ENCODE measurements around the gene TCF7. TPM values are rescaled to one million over a fixed set of nuclear protein-coding genes. Genes with fewer than 3 reads are reported as not detected.

Gene TCF7
- polyA plus RNA-seq, 4 donors, result 3.6 to 17.2 (median 12.9) TPM

DNA sequence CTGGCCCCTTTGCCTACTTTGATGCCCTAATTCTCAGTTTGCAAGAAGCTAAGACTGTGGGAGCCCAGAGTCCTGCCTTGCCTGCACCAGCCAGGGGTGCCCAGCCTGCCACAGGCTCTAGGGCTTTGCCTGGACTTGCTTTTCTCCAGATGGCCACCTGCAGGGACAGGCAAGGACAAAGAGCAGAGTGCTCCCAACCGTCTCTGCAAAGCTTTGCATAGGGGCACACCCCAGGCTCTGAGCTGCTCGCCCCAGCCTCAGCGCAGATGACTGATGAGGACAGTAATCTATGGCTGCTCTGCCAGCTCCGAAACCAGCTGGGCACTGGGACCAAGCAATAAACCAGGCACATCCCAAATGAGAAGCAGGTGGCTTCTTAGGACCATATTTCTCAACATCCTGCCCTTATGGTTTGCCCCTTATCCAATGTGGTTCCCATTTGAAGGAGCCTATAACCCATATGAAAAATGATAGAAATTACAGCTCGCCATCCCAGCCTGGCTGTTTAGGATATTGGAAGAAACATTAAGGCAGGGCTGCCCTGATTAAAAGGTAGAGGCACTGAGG is 25.4 kb upstream of the TCF7 start:
- DNase-seq (ENCODE audit: low read depth in 4 of 4, low spot score in 3 of 4), result no peak

DNA sequence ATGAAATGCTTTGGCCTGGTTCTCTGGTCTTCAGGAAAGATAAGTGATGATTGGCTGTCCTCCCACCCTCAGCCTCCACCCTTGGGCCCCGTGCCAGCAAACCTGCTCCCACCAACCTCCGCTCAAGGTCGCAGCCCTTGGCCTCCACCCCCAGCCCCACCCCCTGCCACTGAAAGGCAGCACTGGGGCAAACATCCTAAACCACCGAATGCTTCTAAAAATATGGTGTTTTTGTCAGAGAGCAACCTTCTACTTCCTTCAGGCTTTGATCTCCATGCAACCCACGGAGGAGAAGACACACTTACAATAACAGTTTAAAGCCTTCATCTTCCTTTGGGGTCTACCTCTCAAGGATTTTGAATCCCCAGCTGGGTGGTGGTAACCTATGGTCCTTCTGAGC is 24.0 kb upstream of the TCF7 start:
- DNase-seq (ENCODE audit: low read depth in 4 of 4, low spot score in 3 of 4), result no peak

GRCh38 chr5:134091626-134092121 is 22.8 kb upstream of the TCF7 start:
- no peak for DNase-seq (ENCODE audit: low read depth in 4 of 4, low spot score in 3 of 4)

DNA sequence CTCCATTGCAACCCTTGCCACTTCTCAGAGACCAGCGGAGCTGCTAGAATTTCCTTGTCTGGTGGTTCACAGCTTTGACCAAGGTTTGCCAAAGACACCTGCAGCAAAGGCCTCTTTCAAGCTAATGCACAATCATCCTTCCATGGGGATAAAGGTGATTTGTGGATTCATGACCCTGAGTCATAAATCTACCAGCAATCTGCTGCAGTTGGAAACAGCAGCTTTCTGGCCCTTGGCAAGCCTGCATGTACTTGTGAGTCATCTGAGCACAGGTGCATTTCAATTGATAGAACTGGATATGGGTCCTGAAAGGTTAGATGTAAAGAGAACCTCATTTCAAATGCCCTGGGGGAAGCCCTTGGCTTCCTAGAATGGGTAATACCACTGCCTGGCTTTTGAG is 21.6 kb upstream of the TCF7 start:
- DNase-seq (ENCODE audit: low read depth in 4 of 4, low spot score in 3 of 4), result no peak

DNA sequence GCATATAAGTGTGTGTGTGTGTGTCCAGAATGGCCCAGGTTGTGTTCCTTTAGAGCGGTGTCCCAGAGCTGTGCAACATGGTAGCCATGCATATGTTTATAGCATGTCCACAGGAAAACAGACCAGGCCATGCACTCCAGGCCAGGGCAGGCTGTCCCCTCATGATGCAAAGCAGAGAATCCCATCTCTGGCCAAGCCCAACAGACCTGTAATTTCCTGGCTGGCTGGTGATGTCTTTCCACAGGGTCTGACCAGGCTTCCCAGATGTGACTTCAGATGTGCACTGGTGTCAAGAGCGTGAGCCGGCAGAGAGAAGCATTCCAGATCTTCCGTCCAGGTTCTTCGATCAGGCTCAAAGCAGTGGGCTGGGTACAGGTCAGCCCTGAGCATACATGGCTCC is 21.1 kb upstream of the TCF7 start:
- DNase-seq (ENCODE audit: low read depth in 4 of 4, low spot score in 3 of 4), result no peak

DNA sequence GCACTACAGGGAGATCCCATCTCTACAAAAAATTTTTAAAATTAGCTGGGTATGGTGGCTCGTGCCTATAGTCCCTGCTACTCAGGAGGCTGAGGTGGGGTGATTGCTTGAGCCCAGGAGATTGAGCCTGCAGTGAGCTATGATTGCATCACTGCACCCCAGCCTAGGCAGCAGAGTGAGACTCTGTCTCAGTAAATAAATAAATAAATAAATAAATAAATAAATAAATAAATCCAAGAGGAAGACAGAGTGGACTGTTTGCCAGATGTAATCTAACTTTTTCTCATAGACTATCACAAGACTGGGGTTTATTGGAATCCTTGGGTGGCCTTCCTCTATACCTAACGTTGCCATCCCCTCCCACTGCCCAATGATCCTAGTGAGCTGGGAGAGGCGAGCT is 19.2 kb upstream of the TCF7 start:
- DNase-seq (ENCODE audit: low read depth in 4 of 4, low spot score in 3 of 4), result no peak

- no peak for DNase-seq (ENCODE audit: low read depth in 4 of 4, low spot score in 3 of 4)
Measured at GRCh38 chr5:134095887-134096589, 18.4 kb upstream of the TCF7 start.

DNA sequence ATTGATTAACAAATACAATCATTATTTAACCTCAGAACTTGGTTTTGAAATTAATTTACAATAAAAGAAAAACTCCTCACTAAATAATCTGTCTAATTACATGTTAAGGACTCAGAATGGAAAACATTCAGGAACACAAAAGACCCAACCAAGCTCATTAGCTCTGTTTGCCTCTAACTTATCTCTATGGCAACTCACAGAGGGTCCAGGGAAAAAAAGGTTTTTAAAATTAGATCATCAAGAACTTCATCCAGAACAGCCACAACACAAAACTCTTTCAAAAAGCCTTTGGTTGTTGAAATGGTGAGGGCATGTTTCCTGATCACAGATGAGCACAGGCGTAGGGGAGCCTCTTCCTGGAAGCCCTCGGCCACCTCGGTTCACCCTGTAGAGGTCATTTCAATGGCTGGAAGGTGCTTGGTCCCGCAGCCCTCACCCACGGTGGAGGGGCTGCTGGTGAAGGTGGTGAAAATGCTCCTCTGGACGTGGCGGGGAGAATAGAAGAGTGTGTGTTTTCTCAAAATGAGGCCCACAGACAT is 17.2 kb upstream of the TCF7 start:
- no peak for DNase-seq (ENCODE audit: low read depth in 4 of 4, low spot score in 3 of 4)

DNA sequence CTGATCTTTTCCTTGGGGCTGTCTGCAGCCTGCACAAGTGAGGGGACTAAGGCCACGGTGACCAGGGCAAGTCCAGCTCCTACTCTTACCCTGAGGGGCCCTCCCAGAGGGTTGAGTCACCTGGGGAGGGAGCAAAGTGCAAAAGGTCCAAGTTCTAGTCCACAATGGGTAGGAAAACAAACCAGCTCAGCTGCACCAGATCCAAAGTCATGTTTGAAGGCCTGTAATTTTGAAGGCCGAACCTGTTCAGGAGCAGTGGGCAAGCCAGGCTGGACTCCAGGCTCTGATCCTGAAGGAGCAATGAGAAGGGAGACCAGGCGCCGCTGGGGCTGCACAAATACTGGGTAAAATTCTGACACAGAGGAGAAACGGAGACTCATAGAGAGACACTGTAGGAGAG is 15.8 kb upstream of the TCF7 start:
- no peak for DNase-seq (ENCODE audit: low read depth in 4 of 4, low spot score in 3 of 4)

GRCh38 chr5:134099288-134099872 is 15.1 kb upstream of the TCF7 start:
- no peak for DNase-seq (ENCODE audit: low read depth in 4 of 4, low spot score in 3 of 4)

GRCh38 chr5:134099939-134100282 is 14.6 kb upstream of the TCF7 start:
- no peak for DNase-seq (ENCODE audit: low read depth in 4 of 4, low spot score in 3 of 4)

- DNase-seq (ENCODE audit: low read depth in 4 of 4, low spot score in 3 of 4), result no peak
Measured at GRCh38 chr5:134100283-134101091, 14.0 kb upstream of the TCF7 start.

DNA sequence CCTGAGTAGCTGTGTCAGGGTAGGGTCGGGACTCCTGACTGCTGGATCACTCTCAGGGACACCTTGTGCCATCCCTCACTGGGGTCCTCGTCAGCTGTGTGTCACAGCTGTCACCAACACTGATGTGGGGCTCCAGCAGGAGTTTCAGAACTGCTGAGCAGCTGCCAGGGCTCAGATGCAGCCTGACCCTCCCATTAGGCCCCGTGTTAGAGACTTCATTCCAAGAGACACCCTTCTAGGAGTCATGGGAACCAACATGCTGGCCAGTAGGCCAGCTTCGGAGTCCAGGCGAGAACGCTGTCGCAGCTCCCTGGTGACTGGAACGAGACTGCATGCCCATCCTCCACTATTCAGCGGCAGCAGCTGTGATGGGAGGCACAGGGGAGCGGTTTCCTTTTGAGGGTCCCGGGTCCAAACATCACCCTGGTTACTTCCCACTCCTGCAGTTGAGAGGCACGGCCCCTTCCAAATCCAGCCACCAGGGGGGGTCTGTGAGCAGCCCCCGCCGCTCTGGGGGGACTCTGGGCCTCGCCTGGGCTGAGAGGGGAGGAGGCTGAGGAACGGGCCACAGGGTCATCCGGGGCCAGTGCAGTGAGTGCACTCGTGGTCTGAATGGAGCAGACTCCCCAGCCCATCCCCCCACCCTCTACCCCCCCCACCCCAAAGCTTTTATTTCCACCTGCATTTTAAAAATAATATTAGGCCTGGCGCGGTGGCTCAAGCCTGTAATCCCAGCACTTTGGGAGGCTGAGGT is 12.6 kb upstream of the TCF7 start:
- DNase-seq (ENCODE audit: low read depth in 4 of 4, low spot score in 3 of 4), result no peak

- DNase-seq (ENCODE audit: low read depth in 4 of 4, low spot score in 3 of 4), result no peak
Measured at GRCh38 chr5:134103397-134103796, 11.1 kb upstream of the TCF7 start.

GRCh38 chr5:134103998-134104654 is 10.4 kb upstream of the TCF7 start:
- DNase-seq (ENCODE audit: low read depth in 4 of 4, low spot score in 3 of 4), result no peak

- no peak for DNase-seq (ENCODE audit: low read depth in 4 of 4, low spot score in 3 of 4)
Measured at GRCh38 chr5:134106991-134107701, 7.3 kb upstream of the TCF7 start.

GRCh38 chr5:134107779-134108178 is 6.7 kb upstream of the TCF7 start:
- no peak for DNase-seq (ENCODE audit: low read depth in 4 of 4, low spot score in 3 of 4)

GRCh38 chr5:134110382-134110781 is 4.1 kb upstream of the TCF7 start:
- no peak for DNase-seq (ENCODE audit: low read depth in 4 of 4, low spot score in 3 of 4)
